ENCODE data around the gene MED13L. TPM values are rescaled to one million over a fixed set of nuclear protein-coding genes. Genes with fewer than 3 reads are reported as not detected.

The MED13L gene
- total and polyA plus RNA-seq, 2 of the 8 experiments (the other 6 are each of a cell fraction or from before 2014, with no cell fraction given), result 15.9 to 51.7 TPM

- no peak overlapping the region for H4K8ac ChIP-seq (ENCODE audit: extremely low read depth, insufficient read depth, low read length)
- peaks cover 5 to 34% (median 9%) of the 10 kb centered on the region in 4 experiments; a peak in 5 of 8 replicates for H3K36me3 ChIP-seq (ENCODE audit: control insufficient read depth in 2 of 4, insufficient read depth in 4 of 4, low read length in 3 of 4)
- H2AK5ac ChIP-seq (ENCODE audit: low read depth, low read length), result no peak overlapping the region
- H4K5ac ChIP-seq (ENCODE audit: insufficient read length, low read depth, low read length), result no peak overlapping the region
- H4K91ac ChIP-seq (replicated peaks; ENCODE audit: insufficient read length, low read length), result no peak overlapping the region
- H3K4ac ChIP-seq (replicated peaks; ENCODE audit: insufficient read length, low read depth, low read length), result no peak overlapping the region
- peaks cover 2 to 11% (median 8%) of the 10 kb centered on the region in 4 experiments; a peak in 3 of 7 replicates for H3K4me1 ChIP-seq (replicated peaks in 1 of 4; ENCODE audit: control insufficient read depth in 3 of 4, insufficient read depth in 4 of 4, low read length in 3 of 4)
- ChIA-PET CTCF (ENCODE audit: partially characterized antibody) (interaction anchor here (0.6 to 3.0 kb wide), 7 partner anchors 9 to 720 kb away, joined by 3 to 28 read pairs (median 5); no protein-coding TSS in a partner anchor), POLR2A (ENCODE audit: partially characterized antibody) (no interaction called here)
- TF ChIP-seq NRF1 (IDR thresholded peaks at IDR 0.05; ENCODE audit: low read depth, low read length) (no peak), JUN (IDR thresholded peaks at IDR 0.05; ENCODE audit: low read depth, low read length) (no peak), RXRA (IDR thresholded peaks at IDR 0.05; ENCODE audit: insufficient read depth, low read depth, low read length) (no peak), SP4 (IDR thresholded peaks at IDR 0.05; ENCODE audit: low read length) (no peak), GTF2F1 (IDR thresholded peaks at IDR 0.05; ENCODE audit: borderline replicate concordance, low read depth, low read length) (no peak), USF2 (IDR thresholded peaks at IDR 0.05; ENCODE audit: low read length) (no peak), POU5F1 (IDR thresholded peaks at IDR 0.05; ENCODE audit: low read depth, low read length) (no peak), BCL11A (IDR thresholded peaks at IDR 0.05; ENCODE audit: low read depth in 2 of 2, low read length in 2 of 2) (no peak), KDM5A (IDR thresholded peaks at IDR 0.05; ENCODE audit: low read length) (no peak)
- H2BK120ac ChIP-seq (replicated peaks; ENCODE audit: low read depth, low read length), result no peak overlapping the region
- H3K14ac ChIP-seq (ENCODE audit: insufficient read length), result no peak overlapping the region
- H2AFZ ChIP-seq (ENCODE audit: low read length), result no peak overlapping the region
- H3K23me2 ChIP-seq (ENCODE audit: low read depth, low read length), result no peaks in the 10 kb centered on the region
- H3K18ac ChIP-seq (ENCODE audit: extremely low read depth, low read length), result no peak overlapping the region
- no peak overlapping the region for H3K27ac ChIP-seq (ENCODE audit: low read depth, low read length)
- H2BK15ac ChIP-seq (ENCODE audit: low read length), result no peak overlapping the region
- no peak overlapping the region for H2BK20ac ChIP-seq (ENCODE audit: low read length)
- H2BK12ac ChIP-seq (ENCODE audit: low read depth, low read length), result no peak overlapping the region
- H3K23ac ChIP-seq (ENCODE audit: insufficient read length), result no peak overlapping the region
- H3K4me2 ChIP-seq (ENCODE audit: insufficient read depth in 1 of 2, low read depth in 2 of 2, low read length in 2 of 2), result no peak overlapping the region
- WGBS, 2 experiments (ENCODE audit: extremely low coverage in 1 of 2, insufficient coverage in 1 of 2, insufficient read length in 1 of 2, insufficient replicate concordance in 2 of 2, low coverage in 1 of 2, low lambda C conversion rate in 2 of 2, missing lambda C conversion rate in 1 of 2), result 85% methylated on average over 8 of the region's 8 CpGs; no CpG with 5 or more reads in 1 of the 2 experiments
- no peak overlapping the region for H3K9ac ChIP-seq (replicated peaks in 1 of 4; ENCODE audit: extremely low read depth in 1 of 4, low read depth in 3 of 4, low read length in 3 of 4)
- DNase-seq (ENCODE audit: low read depth in 1 of 2, low spot score in 2 of 2) (no peak), FAIRE-seq (no peak)
- 0 out of 4 replicates have a peak, but pooled peaks cover 0 to 3% of the 10 kb centered on the region in 2 experiments for H3K79me2 ChIP-seq (ENCODE audit: control insufficient read depth in 1 of 2, insufficient read depth in 2 of 2, low read length in 2 of 2)
- H3K79me1 ChIP-seq (ENCODE audit: low read depth, low read length), result no peaks in the 10 kb centered on the region; the same call in 1 of the 2 replicates
- no peak overlapping the region for H3K56ac ChIP-seq (replicated peaks; ENCODE audit: insufficient read length, low read depth, low read length)
- H2BK5ac ChIP-seq (ENCODE audit: low read depth, low read length), result no peak overlapping the region
- no peaks in the 10 kb centered on the region for H4K20me1 ChIP-seq (replicated peaks in 1 of 2; ENCODE audit: control insufficient read depth in 1 of 2, insufficient read depth in 2 of 2, low read length in 2 of 2)
- no peak overlapping the region for H3K4me3 ChIP-seq (ENCODE audit: extremely low read depth in 1 of 4, insufficient read depth in 2 of 4, low read depth in 3 of 4, low read length in 4 of 4)
- H3K9me3 ChIP-seq (ENCODE audit: insufficient read depth in 2 of 2, low read depth in 1 of 2, low read length in 1 of 2), result no peaks in the 10 kb centered on the region
- no peaks in the 10 kb centered on the region for H3K27me3 ChIP-seq (replicated peaks in 1 of 4; ENCODE audit: control insufficient read depth in 3 of 4, extremely low read depth in 1 of 4, insufficient read depth in 3 of 4, low read length in 3 of 4)
These were observed 288.6 kb downstream of the MED13L start for GRCh38 chr12:115988625-115989563.
